ENCODE data around the gene CCK.

The CCK gene

DNA sequence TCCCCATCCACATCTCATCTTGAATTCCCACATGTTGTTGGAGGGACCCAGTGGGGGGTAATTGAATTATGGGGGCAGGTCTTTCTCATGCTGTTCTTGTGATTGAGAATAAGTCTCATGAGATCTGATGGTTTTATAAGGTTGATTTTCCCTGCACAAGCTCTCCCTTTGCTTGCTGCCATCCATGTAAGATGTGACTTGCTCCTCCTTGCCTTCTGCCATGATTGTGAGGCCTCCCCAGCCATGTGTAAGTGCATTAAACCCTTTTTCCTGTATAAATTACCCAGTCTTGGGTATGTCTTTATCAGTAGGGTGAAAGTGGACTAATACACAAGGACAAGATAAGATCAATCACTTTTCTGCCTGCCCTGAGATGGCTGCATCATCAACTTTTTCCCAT is 5.8 kb upstream of the CCK start:
- TF ChIP-seq, protein P1, sequence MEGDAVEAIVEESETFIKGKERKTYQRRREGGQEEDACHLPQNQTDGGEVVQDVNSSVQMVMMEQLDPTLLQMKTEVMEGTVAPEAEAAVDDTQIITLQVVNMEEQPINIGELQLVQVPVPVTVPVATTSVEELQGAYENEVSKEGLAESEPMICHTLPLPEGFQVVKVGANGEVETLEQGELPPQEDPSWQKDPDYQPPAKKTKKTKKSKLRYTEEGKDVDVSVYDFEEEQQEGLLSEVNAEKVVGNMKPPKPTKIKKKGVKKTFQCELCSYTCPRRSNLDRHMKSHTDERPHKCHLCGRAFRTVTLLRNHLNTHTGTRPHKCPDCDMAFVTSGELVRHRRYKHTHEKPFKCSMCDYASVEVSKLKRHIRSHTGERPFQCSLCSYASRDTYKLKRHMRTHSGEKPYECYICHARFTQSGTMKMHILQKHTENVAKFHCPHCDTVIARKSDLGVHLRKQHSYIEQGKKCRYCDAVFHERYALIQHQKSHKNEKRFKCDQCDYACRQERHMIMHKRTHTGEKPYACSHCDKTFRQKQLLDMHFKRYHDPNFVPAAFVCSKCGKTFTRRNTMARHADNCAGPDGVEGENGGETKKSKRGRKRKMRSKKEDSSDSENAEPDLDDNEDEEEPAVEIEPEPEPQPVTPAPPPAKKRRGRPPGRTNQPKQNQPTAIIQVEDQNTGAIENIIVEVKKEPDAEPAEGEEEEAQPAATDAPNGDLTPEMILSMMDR (IDR thresholded peaks at IDR 0.05; ENCODE audit: borderline replicate concordance, control extremely low read depth, extremely low read depth, insufficient read depth, missing control alignments), result no peak
- in situ Hi-C loops (cut with MboI; ENCODE audit: low sequenced_read_pairs, unreplicated experiment), result no loop called here
- DNase-seq (ENCODE audit: low spot score), result no peak

GRCh38 chr3:42270561-42270960 is 4.6 kb upstream of the CCK start:
- TF ChIP-seq, protein P1 (IDR thresholded peaks at IDR 0.05; ENCODE audit: borderline replicate concordance, control extremely low read depth, extremely low read depth, insufficient read depth, missing control alignments), result no peak
- no peak for DNase-seq (ENCODE audit: low spot score)
- in situ Hi-C loops (cut with MboI; ENCODE audit: low sequenced_read_pairs, unreplicated experiment), result no loop called here

DNA sequence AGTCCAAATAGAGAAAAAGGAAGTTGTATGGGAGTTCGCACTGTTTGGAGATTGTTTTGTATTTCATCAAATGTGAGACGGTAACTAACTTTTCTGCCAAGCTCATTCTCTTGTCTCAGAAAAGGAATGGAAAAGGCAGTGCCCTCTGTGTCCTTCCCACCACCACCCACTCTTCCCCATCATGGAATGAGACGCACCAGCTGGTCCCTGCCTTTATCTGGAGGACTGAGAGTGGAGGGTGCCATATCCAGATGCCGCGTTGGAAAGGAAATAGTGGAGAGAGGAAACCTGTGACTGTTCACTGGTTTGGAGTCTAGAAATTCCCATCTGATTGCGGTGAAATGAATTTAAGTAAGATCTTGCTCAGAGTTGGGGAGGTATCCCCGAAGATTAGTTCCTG is 3.7 kb upstream of the CCK start:
- in situ Hi-C loops (cut with MboI; ENCODE audit: low sequenced_read_pairs, unreplicated experiment), result no loop called here
- TF ChIP-seq, protein P1 (IDR thresholded peaks at IDR 0.05; ENCODE audit: borderline replicate concordance, control extremely low read depth, extremely low read depth, insufficient read depth, missing control alignments), result no peak
- no peak for DNase-seq (ENCODE audit: low spot score)

- in situ Hi-C loops (cut with MboI; ENCODE audit: low sequenced_read_pairs, unreplicated experiment), result no loop called here
- TF ChIP-seq, protein P1 (IDR thresholded peaks at IDR 0.05; ENCODE audit: borderline replicate concordance, control extremely low read depth, extremely low read depth, insufficient read depth, missing control alignments), result no peak
- no peak for DNase-seq (ENCODE audit: low spot score)
Observed at GRCh38 chr3:42267878-42268277, 1.9 kb upstream of the CCK start.

DNA sequence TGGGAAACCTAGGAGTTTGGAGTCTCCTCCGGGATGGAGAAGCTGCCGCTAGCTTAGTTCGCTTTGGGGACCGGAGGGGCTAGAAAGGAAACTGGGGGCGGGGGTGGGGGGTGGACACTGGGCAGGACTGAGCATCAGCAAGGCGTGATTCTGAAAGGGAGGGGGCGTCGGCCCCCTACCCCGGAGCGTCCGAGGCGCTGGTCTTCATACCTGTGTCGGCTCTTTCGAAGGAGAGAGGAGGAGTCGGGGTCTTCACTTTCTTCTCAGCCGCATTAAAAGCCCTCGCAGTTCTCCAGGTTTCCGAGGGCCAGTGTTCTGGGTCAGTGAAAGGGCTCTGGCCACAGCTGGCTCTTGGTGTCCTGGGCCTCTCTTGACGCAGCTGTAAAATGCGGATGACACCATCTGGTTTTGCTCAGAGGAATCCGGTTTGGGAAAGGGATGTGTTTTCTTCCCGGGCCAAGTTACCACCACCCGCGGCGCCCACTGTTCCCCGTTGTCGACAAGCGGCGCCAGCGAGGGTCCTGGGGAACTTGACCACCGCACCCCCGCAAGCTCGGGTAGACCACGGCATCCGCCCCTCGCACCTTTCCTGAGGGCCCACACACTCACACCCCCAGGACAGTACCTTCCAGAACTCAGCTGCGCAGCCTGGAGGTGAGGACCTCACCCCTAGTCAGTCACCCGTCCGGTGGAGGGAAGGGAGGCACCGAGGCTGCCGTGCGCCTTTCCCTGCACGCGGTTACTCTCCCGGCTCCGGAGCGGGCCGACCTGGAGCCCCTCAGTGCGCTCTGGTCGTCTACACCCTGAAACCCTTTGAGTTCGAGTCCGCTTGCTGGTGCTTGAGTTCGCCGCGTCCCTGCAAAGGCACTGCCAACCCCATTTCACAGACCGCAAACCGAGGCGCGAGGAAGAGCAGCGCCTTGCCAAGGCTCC is 660 bp downstream of the CCK start:
- DNase-seq (ENCODE audit: low spot score), result no peak
- TF ChIP-seq, protein P1 (IDR thresholded peaks at IDR 0.05; ENCODE audit: borderline replicate concordance, control extremely low read depth, extremely low read depth, insufficient read depth, missing control alignments), result no peak
- in situ Hi-C loops (cut with MboI; ENCODE audit: low sequenced_read_pairs, unreplicated experiment), result no loop called here

- no peak for DNase-seq (ENCODE audit: low spot score)
- in situ Hi-C loops (cut with MboI; ENCODE audit: low sequenced_read_pairs, unreplicated experiment), result no loop called here
- TF ChIP-seq, protein P1 (IDR thresholded peaks at IDR 0.05; ENCODE audit: borderline replicate concordance, control extremely low read depth, extremely low read depth, insufficient read depth, missing control alignments), result no peak
Observed at GRCh38 chr3:42264399-42265058, 1.5 kb downstream of the CCK start.

Measured in GM13976 (cell line).